ENCODE results near the gene SLC16A2.

Gene SLC16A2

GRCh38 chrX:74426615-74427014, 5.3 kb downstream of the SLC16A2 start:
- TF ChIP-seq CTCF (IDR thresholded peaks at IDR 0.05): no peak
- intact Hi-C loops (cut with DNase I; ENCODE audit: low total_unique reads): loop anchor here (10.0 kb wide), 1 partner anchor 108 kb away; no protein-coding TSS in a partner anchor
- H3K4me3 ChIP-seq: no peak overlapping the region
- H3K27me3 ChIP-seq: no peaks in the 10 kb centered on the region
- H3K27ac ChIP-seq: no peak overlapping the region
- no peaks in the 10 kb centered on the region for H3K9me3 ChIP-seq
- H3K36me3 ChIP-seq: no peaks in the 10 kb centered on the region
- H3K4me1 ChIP-seq: peaks cover 0 to 7% (median 3%) of the 10 kb centered on the region in 4 donors
- no peak for DNase-seq

DNA sequence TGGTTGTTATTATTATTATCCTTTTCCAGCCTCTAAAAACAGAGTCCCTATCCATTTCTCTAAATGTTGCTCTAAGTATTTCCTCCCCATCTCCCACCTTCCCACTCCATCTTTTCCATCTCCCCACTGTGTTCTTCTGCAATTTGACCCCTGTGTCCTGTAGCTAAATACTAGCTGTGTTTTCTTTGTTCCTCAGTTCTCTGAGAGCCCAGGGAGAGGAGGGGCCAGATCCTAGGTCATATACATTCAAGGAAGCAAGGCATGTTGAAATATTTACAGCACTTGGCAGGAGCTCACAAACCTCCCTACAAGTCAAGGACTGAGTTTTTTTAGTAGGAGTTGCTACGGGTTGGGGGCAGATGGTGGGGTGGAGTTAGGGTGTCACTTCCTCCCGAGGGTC, 10.5 kb downstream of the SLC16A2 start:
- no peak for DNase-seq
- no peaks in the 10 kb centered on the region for H3K27me3 ChIP-seq
- no peaks in the 10 kb centered on the region for H3K4me1 ChIP-seq
- no peak for TF ChIP-seq CTCF (IDR thresholded peaks at IDR 0.05)
- no peaks in the 10 kb centered on the region for H3K9me3 ChIP-seq
- no peak overlapping the region for H3K4me3 ChIP-seq
- no peaks in the 10 kb centered on the region for H3K36me3 ChIP-seq
- no peak overlapping the region for H3K27ac ChIP-seq
- intact Hi-C loops (cut with DNase I; ENCODE audit: low total_unique reads): no loop called here

GRCh38 chrX:74434336-74434735, 13.0 kb downstream of the SLC16A2 start:
- intact Hi-C loops (cut with DNase I; ENCODE audit: low total_unique reads): no loop called here

DNA sequence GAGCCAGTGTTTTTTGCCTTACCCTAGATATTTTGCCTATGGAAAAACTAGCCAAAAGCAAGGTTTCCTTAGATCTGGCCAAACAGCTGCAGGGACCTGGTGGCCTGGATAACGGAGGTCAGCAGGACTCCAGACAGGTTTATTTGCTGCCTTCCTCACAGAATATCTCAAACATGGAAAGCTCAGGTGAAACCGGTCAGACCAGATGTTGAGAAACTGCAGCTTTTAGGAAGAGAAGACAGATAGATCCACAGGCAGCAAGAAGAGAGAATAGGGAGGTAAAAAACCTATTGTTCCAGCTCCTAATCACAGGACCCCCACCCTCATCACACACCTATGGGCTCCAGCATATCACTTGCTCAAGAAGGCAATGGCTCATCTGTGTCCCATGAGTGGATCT, 16.2 kb downstream of the SLC16A2 start:
- intact Hi-C loops (cut with DNase I; ENCODE audit: low total_unique reads): no loop called here
- no peaks in the 10 kb centered on the region for H3K4me1 ChIP-seq
- H3K27ac ChIP-seq: no peak overlapping the region
- H3K4me3 ChIP-seq: no peak overlapping the region
- no peak for DNase-seq
- no peaks in the 10 kb centered on the region for H3K9me3 ChIP-seq
- no peak for TF ChIP-seq CTCF (IDR thresholded peaks at IDR 0.05)
- H3K27me3 ChIP-seq: no peaks in the 10 kb centered on the region
- H3K36me3 ChIP-seq: no peaks in the 10 kb centered on the region

More at GRCh38 chrX:74434336-74434735, 13.0 kb downstream of the SLC16A2 start:
- no peaks in the 10 kb centered on the region for H3K9me3 ChIP-seq
- DNase-seq: no peak
- no peaks in the 10 kb centered on the region for H3K36me3 ChIP-seq
- H3K4me1 ChIP-seq: no peaks in the 10 kb centered on the region
- no peak for TF ChIP-seq CTCF (IDR thresholded peaks at IDR 0.05)
- no peaks in the 10 kb centered on the region for H3K27me3 ChIP-seq
- H3K27ac ChIP-seq: no peak overlapping the region
- H3K4me3 ChIP-seq: no peak overlapping the region

GRCh38 chrX:74438764-74439163, 17.5 kb downstream of the SLC16A2 start:
- Histone ChIP-seq H3K36me3 (no peaks in the 10 kb centered on the region), H3K4me3 (no peak overlapping the region), H3K27me3 (no peaks in the 10 kb centered on the region), H3K4me1 (no peaks in the 10 kb centered on the region), H3K9me3 (no peaks in the 10 kb centered on the region), H3K27ac (no peak overlapping the region)
- DNase-seq: no peak
- no peak for TF ChIP-seq CTCF (IDR thresholded peaks at IDR 0.05)
- intact Hi-C loops (cut with DNase I; ENCODE audit: low total_unique reads): no loop called here

- Histone ChIP-seq H3K27me3 (no peaks in the 10 kb centered on the region), H3K4me1 (no peaks in the 10 kb centered on the region), H3K9me3 (no peaks in the 10 kb centered on the region), H3K36me3 (no peaks in the 10 kb centered on the region), H3K27ac (no peak overlapping the region), H3K4me3 (no peak overlapping the region)
- no peak for TF ChIP-seq CTCF (IDR thresholded peaks at IDR 0.05)
- DNase-seq: no peak
- intact Hi-C loops (cut with DNase I; ENCODE audit: low total_unique reads): no loop called here
Measured at GRCh38 chrX:74445099-74445498, 23.8 kb downstream of the SLC16A2 start.
